Stimulated activated CD8-positive, alpha-beta memory T cell treated with anti-CD3 and anti-CD28 coated beads, Interleukin-4, amount 100 ng/mL, for 4 hours (primary cell): ENCODE measurements around the gene MZF1.
"Not testable (repeated sequence)": the region's sequence is repeated elsewhere in the genome, so short reads cannot be mapped to it uniquely, and the experiment has no call there.

Source experiments
- DNase-seq, 2 donors: peaks; one replicate each; pipeline ENCODE4 v3.0.0-alpha.2; 2020; ENCODE audit warnings: low read depth in 2 of 2, low spot score in 1 of 2

Gene MZF1

DNA sequence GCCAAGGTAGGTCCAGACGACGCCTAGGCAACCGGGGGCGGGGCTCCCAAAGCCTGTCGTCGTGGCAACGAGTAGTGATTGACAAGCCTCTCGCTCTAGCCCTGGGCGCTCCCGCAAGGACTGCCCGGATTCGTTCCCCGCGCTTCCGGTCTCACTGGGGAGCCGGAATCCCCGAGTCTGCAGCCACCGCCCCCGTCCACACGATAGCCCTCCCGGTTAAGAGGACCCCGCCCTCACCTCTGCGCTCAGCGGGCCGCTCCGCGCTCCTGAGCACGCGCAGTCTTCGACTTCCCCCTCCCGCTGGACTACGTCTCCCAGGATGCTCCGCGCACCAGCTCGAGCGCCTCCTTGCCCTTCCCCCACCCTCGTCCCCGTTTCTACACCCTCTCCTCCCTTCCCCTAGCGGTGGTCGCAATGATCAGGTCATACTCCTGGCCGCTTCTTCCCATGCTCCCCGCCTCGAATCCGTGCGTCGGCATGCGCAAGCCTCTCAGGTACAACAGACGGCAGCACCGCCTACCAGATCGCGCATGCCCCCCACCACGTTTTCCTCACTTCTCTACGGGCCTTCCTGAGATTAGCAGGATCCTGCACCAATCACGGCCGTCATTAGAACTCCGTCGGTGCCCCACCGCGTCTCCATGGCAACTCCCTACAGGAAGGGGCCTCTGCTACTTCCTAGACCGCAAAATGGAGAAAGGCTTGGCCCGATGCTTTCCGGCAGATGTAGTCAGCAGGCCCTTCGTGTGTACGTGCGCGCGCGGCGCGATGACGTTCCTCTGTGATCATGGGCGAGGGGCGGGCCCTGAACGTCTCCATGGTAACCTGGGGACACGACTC, at the start of gene MZF1:
Gene MZF1, minus strand, starts transcription at position 518 of the 840 bp plus-strand sequence. CDS start 1,946 bp downstream, outside the sequence.
- DNase-seq, result peak; percentile 99 to 100

DNA sequence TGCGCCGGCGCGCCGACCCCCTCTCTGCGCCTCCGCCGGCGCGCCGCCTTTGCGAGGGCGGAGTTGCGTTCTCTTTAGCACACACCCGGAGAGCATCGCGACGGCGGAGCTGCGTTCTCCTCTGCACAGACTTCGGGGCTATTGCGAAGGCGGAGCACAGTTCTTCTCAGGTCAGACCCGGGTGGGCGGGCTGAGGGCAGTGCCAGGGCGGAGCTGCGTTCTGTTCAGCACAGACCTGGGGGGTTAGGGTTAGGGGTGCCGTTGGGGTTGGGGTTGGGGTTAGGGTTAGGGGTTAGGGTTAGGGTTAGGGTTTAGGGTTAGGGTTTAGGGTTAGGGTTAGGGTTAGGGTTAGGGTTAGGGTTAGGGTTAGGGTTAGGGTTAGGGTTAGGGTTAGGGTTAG, 34.1 kb upstream of the MZF1 start:
- not testable (repeated sequence) for DNase-seq

DNA sequence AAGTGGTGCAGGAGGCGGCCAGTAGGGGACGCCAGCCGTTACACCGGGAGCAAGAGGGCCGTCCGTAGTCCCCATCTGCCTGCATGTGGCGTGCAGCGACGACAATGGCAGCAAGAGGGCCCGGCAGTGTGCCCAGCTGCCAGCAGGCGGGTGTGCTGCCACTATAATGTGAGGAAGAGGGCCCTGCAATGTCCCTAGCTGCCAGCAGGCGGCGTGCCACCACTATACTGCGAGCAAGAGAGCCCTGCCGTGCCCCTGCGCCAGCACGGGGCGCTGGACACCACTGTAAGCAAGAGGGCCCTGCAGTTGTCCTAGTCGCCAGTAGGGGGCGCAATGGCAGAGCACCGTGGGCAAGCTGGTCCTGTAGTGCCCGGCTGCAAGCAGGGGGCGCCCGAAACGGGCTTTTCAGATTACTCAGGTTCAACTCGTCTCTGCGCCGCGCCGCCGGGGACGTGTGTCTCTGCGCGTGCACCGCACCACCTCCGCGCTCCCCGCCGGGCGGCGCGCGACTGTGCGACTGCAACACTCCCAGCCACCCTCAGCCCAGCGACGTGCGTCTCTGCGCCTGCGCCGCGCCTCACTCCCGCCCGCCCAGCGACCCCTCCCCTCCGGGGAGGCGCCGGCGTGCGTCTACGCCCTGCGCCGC, 33.2 kb upstream of the MZF1 start:
- not testable (repeated sequence) for DNase-seq

DNA sequence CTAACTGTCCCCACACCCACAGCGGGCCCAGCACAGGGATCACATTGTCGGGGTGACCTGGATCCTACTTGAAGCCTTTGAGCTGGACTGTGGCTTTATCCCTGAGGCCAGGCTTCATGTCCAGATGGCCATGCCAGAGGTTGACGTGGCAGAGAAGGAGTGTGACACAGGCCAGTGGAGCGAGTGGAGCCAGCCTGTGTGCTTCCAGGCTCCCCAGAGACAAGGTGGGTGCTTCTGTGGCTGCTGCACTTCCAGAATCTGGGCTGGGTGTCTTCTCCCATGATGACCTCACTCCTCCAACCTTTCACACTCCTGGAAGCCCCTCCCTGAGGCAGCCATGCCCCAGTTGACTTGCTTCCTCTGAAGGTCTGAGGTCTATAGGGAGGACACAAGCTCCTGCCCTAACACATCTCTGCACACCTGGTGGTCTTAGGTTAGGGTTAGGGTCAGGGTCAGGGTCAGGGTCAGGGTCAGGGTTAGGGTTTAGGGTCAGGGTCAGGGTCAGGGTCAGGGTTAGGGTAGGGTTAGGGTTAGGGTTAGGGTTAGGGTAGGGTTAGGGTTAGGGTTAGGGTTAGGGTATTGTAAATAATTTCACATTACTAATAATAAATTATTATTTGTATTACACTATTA, 13.1 kb upstream of the MZF1 start:
- no peak for DNase-seq

DNA sequence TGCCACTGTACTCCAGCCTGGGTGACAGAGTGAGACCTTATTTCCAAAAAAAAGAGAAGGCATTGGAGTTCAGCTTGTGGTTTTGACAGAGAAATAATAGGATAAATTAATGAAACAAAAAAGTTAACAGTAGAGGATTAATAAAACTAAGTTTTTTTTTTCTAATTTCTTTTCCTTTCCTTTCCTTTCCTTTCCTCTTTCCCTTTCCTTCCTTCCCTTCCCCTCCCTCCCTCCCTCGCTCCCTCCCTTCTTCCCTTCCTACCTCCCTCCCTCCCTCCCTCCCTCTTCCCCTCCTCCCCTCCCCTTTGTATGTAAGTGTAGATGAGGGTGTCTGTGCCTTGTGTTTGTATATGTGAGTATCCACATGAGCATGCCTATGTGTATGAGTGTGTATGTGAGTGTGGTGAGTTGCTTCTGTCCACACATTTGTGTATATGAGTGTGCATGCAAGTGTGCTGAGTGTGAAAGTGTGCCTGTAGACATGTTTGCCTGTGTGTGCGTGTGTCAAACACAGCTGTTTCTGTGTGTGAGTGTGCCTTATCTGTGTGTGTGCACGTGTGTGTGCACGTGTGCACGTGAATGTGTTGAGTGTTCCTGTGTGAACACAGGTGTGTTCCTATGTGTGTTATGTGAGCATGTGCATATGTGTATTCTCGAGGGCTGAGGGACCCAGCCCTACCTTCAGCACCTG, 12.5 kb upstream of the MZF1 start:
- no peak for DNase-seq

DNA sequence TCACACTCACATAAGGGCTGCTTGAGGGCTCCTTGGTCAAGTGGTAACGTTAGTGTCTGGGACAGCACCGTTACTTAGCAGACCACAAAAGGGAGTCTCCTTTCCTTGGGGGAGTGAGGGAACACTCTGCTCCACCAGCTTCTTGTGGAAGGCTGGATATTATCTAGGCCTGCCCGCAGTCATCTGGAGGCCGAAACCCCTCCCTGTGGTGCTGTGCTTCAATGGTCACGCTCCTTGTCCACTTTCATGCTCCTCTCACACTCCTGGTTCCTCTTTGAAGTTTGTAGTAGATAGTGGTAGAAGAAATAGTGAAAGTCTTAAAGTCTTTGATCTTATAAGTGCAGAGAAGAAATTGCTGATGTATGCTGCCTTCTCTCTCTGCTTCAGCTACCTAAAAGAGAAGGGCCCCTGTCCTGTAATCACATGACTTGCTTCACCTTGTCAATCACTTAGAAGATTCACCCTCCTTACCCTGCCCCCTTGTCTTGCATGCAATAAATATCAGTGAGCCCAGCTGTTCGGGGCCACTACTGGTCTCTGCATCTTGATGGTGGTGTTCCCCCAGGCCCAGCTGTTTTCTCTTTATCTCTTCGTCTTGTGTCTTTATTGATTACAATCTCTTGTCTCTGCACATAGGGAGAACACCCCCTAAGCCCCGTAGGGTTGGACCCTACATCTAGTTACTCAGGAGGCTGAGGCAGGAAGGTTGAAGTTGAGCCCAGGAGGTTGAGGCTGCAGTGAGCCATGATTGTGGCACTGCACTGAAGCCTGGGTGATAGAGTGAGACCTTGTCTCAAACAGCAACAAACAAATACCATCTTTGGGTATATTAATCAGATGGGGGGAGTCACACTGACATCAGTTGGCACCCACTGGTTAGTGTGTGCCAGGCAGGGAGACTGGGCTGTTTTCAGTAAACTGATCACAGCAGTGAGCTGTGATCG, 11.6 kb upstream of the MZF1 start:
- DNase-seq, result no peak

DNA sequence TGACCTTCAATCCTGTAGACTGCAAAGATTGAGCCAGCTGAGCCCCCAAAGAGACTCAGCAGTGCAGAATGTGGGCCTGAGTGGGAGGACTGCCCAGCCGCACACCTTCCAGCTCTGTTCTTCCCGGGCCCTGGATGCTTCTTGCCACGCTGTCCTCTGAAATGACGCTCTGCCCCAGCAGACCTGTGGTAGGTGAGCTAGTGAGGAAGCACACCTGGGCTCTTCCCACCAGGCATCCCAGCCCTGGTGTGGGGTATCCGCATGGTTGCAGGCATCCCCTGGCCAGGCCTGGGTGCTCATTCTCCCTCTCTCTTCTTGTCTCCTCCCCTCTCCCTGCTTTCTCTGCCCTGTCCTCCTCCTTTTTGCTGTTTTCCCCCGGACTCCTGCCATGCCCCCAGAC, 9.8 kb upstream of the MZF1 start:
- DNase-seq, result no peak

DNA sequence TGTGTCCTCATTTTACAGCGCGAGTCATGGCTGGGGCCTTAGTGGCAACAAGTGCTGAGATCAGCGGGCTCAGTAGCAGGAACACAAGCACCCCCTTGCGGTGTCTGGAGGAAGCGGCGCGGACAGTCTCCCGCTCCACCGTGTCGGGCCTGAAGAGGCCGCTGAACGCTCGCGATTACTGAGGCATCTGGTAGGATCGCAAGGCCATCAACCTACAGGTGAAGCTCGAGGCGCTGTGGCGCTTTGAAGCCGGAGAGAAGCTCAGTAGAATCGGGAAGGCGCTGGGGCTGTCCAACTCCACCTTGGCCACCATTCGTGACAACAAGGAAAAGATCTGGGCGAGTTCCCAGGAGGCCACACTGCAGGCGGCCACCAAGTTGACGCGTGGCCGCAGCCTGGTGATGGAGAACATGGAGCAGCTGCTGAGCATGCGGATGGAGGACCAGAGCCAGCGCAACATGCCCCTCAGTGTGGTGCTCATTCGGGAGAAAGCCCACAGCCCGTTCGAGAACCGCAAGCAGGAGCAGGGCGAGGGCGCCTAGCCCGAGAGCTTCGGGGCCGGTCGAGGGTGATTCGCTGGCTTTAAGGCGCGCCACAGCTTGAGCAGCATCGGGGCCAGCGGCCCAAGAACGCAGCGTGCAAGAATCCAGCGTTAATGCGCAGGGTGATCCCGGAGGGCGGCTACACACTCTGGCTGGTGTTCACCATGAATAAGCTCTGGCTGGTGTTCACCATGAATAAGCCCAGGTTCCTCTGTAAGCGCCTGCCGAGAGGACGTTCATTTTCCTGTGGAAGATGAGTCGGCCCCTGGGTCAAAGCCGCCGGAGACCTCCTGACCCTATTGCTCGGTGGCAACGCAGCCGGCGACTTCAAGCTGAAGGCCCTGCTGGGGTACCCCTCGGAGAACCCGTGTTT, 8.3 kb upstream of the MZF1 start:
- DNase-seq, result peak; percentile 75 to 88

DNA sequence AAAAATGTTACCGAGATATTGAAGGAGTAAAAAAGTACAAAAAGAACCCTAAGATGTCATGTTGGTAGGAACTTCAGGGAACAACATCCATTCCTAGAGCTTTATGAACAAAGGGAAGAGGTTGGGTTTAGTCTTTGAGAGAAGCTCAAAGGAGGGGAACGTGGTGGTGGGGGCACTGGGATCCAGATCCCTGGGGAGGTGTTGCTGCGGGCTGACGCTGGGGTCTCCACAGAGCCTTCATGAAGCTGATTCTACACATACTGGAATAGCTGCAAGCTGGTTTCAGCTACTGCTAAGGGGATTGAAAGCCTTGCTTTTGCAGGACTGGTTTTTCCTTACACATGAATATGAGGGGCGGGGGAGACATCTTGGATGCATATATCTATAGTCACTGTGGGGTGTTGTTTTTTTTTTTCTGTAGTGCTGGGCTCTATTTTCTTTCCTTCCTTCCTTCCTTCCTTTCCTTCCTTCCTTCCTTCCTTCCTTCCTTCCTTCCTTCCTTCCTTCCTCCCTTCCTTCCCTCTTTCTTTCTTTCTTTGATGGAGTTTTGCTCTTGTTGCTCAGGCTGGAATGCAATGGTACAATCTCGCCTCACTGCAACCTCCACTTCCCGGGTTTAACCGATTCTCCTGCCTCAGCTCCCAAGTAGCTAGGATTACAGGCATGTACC, 6.5 kb upstream of the MZF1 start:
- DNase-seq, result no peak

DNA sequence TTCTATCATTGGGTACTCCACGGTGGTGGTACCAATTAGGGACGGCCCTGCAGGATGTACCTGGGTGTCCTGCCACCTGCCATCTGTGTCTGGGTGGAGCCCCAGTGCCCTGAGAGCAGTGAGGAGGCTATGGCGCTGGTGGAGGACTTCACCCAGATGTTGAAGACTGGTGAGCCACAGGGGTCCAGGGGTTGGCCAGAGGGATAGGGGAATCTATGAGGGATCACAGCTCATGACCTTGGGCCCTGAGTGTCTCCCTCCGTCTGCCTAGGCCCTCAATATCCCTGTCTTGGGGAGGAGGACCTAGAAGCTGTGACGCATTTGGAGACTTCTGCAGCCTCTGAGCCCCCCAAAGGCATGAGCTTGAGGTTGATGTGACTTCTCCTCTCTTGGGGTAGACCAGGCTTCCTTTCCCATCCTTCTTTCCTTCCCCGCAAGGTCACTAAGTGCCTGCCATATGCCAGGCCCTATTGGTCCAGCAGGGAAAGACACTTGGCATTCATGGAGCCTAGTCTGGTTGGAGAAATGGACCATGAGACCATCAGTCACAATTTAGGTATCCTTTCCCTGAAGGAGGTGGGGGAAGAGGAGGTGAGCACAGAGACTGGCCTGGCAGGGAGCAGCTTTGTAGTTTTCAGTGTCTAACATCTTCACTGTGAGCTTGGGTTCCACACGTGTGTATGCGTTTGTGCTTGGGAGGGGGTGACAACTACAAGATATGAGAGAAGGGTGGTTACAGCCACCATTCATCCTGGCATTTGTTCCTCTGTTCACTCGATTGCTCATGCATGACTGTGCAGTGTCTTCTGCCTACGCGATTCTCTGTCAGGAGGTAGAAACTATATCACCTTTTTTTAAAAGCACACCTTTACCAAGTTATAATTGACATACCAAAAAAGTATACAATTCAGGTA, 5.1 kb upstream of the MZF1 start:
- no peak for DNase-seq

DNA sequence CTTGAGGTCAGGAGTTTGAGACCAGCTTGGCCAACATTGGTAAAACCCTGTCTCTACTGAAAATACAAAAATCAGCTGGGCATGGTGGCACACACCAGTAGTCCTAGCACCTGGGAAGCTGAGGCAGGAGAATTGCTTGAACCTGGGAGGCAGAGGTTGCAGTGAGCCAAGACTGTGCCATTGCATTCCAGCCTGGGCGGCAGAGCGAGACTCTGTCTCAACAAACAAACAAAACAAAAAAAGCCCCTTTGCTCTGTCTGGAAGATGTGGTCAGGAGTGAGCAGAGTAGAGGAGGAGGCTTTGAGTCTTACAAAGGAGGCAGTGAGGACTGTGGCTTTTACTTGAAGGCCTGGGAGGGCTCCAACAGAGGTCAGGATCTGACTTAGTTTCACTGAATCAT, 4.4 kb upstream of the MZF1 start:
- DNase-seq, result not testable (repeated sequence)

DNA sequence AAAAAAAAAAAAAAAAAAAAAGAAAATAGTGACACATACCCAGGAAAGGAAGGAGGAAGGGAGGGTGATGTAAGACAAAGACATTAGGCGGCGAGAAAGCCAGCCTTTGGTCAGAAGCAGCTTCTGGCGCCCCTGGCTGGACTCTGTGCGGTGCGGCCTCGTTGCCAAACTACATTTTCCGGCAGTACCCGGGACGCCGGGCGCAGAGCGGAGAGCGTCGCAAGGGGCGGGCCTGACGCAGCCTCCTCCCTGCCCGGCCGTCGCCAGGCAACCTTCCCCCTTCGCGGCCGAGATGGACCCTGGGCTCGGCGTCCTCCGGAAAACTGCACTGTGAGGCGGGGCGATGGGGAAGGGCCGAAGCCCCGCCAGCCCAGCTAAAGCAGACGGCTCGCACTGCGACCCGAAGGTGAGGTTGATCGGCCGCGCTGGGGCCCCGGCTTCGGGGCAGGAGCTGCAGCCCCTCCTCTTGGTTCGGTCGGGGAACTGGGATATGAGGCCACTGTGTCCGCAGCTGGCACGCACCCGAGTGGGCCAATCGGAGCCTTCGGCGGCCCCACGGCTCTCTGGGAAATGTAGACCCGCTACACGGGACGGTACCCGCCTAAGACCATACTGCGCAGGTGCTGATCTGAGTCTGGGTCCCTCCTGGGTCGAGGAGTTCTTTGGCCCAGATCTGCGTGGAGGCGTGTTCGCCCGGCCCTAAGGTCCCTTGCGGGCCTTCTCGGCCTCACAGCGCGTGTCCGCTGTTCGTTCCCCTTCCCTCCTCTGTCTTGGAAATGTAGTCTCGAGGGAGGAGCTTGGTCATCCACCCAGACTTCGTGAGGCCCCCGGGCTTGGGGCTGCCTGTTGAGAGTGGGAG, 2.3 kb upstream of the MZF1 start:
- peak in 1 of 2 donors; percentile 60 for DNase-seq

DNA sequence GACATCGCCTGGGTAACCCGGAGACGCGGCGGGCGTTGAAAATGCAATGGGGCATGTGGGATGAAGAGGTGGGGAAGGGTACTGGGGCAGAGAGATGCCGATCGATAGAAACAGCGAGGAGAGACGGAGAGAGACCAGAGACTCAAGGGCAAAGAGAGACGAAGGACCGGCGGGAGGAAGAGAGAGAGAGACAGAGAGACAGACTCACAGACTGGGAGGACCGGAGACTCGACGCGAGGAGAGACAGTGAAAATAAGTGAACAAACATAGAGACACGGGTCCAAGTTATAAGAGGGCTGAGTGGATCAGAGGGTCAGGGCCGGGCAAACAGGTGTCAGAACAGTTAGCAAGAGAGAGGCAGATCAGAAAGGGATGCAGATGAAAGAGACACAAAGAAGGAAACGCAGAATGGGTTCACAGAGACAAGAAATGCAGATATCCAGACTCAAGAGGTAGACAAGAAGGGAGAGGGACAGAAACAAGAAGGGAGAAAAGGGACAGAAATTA, 576 bp upstream of the MZF1 start:
- DNase-seq, result no peak

DNA sequence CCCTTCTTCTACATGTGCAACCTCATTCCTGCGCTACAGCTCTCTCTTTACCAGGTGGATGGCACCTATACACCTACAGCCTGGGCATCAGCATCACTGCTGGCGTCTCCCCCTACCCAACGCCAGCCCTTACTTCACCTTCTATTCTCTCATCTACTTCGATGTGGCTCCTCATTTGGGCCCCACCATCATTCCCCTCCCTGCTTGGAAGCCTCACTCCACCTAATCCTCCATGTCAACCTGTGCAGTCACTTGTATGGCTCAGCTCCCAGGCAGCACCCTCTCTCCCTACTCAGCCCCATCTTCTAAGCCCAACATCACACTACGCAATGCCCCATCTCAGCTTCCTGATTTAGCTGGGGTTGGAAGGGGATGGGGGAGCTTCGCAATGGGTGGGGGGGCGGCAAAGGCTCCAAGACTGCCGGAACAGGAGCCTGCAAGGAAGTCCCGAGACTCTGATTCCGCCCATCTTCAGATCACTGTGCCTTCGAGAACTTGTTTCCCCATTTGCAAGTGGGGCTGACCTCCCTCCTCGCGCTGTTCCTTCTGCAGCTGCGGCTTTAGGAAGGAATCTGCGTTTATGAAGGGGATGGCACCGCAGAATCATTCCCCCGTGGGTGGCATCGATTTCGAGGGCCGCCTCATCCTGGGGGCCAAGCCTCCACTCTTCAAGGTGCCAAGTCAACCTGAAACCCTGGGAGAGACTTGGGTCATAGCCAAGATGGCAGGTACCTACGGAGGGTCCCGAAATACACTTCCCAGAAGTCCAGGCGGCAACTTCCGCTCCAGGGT, 913 bp downstream of the MZF1 start:
- no peak for DNase-seq

DNA sequence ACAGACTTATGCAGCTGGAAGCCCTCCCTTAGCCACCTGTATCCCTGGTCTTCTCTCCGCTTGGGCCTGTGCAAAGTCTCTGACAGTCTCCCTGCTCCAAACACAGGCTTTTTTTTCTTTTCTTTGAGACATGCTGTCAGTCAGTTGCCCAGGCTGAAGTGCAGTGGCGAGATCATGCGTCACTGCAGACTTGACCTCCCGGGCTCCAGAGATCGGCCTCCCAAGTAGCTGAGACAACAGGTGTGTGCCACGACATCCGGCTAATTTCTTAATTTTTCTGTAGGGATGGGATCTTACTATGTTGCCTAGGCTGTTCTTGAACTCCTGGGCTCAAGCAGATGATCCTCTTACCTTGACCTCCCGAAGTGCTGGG, 1.6 kb downstream of the MZF1 start:
- no peak for DNase-seq
